OCI-LY7 (cell line): ENCODE measurements around the gene IL9R.
"Not testable (repeated sequence)": the region's sequence is repeated elsewhere in the genome, so short reads cannot be mapped to it uniquely, and the experiment has no call there.

Experiments
- EZH2phosphoT487 ChIP-seq: fragments of 200-600 bp; sonication (generic); IDR thresholded peaks from 2 replicates; pipeline ENCODE4 v1.6.1; 2018; ENCODE audit warnings: low read depth, borderline replicate concordance, mild to moderate bottlenecking, mixed run types, antibody characterized with exemption, low read length, moderate library complexity, mixed read lengths
- TF ChIP-seq, protein P1 (sequence below): fragments of 200-600 bp; sonication (generic); conservative IDR thresholded peaks from 2 replicates; pipeline ENCODE4 v1.5.1; 2014; ENCODE audit warnings: mild to moderate bottlenecking, antibody characterized with exemption, low read length, moderate library complexity, mixed read lengths

GRCh38 chrX:156023002-156023401 is 25.5 kb downstream of the IL9R start:
- TF ChIP-seq, protein P1, sequence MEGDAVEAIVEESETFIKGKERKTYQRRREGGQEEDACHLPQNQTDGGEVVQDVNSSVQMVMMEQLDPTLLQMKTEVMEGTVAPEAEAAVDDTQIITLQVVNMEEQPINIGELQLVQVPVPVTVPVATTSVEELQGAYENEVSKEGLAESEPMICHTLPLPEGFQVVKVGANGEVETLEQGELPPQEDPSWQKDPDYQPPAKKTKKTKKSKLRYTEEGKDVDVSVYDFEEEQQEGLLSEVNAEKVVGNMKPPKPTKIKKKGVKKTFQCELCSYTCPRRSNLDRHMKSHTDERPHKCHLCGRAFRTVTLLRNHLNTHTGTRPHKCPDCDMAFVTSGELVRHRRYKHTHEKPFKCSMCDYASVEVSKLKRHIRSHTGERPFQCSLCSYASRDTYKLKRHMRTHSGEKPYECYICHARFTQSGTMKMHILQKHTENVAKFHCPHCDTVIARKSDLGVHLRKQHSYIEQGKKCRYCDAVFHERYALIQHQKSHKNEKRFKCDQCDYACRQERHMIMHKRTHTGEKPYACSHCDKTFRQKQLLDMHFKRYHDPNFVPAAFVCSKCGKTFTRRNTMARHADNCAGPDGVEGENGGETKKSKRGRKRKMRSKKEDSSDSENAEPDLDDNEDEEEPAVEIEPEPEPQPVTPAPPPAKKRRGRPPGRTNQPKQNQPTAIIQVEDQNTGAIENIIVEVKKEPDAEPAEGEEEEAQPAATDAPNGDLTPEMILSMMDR, result not testable (repeated sequence)
- not testable (repeated sequence) for TF ChIP-seq EZH2phosphoT487
